GM18907 (cell line): Measurements from ENCODE around the gene CNOT6L.

Experiments
- ATAC-seq: cut with Tn5 transposase; IDR thresholded peaks from one replicate; pipeline ENCODE4 v1.9.1; 2021; ENCODE audit warnings: mild to moderate bottlenecking, moderate library complexity; ENCODE audit not compliant: unreplicated experiment

CNOT6L gene

DNA sequence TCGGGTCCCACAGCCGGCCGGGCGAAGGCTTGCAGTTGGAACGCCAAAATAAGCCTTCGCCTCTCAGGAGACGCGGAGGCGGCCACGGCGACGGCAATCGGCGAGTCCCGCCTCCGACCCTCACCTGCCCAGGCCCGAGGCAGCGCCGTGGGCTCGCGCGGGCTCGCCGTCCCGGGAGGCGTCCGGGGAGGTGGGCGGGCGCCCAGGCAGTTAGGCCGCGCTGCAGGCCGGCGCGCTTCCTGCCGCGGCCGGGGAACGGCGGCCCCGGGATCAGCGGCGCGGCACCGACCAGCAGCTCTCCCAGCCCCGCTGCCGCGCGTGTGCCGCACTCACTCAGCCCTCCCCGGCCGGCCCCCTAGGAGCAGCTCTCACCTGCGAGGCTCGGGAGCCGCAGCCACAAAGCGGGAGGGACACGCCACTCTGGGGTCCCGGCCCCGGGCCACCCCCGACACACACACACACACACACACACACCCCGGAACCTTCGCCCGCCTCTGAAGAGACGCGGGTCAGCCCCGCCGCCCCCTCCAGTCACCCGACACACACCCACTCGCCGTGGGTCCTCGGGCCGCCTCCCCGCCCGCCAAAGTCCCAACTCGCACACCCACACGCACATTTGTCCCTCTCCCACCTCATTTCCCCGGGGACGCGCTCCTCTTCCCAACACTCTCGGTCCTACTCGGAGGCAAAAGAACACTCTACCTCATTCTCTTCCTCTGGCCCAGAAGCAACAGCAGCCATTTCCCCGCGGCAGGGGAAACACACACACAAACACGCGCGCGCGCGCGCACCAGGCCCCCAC, at the start of gene CNOT6L:
Gene CNOT6L (minus strand): TSS at position 767 of the 802 bp plus-strand sequence. CDS start 60 bp downstream, at position 707.
- peak; percentile 27 for ATAC-seq

DNA sequence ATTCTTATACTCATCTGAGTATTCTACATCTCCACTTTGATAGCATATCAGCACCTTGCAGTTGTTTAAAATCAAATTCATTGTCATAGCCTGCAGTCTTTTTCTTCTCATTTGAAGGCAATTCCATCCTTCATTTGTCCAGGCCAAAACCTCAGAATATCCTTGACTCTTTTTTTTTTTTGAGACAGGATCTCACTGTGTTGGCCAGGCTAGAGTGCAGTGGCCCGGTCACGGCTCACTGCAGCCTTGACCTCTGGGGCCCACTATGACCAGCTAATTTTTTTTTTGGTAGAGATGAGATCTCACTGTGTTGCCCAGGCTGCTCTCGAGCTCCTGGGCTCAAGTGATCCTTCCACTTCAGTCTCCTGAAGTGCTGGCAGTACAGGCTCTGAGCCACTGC, 46.1 kb upstream of the CNOT6L start:
- ATAC-seq = no peak

DNA sequence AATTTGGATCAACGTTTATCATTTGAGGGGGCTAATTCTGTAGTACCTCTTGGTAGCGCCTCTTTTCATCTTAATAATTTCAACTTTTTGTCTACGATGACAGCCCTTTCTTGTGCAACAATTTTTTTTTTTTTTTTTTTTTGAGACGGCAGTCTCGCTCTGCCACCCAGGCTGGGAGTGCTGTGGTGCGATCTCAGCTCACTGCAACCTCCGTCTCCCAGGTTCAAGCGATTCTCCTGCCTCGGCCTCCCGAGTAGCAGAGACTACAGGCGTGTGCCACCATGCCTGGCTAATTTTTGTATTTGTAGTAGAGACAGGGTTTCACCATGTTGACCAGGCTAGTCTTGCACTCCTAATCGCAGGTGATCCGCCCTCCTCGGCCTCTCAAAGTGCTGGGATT, 44.2 kb upstream of the CNOT6L start:
- ATAC-seq = peak; percentile 5

DNA sequence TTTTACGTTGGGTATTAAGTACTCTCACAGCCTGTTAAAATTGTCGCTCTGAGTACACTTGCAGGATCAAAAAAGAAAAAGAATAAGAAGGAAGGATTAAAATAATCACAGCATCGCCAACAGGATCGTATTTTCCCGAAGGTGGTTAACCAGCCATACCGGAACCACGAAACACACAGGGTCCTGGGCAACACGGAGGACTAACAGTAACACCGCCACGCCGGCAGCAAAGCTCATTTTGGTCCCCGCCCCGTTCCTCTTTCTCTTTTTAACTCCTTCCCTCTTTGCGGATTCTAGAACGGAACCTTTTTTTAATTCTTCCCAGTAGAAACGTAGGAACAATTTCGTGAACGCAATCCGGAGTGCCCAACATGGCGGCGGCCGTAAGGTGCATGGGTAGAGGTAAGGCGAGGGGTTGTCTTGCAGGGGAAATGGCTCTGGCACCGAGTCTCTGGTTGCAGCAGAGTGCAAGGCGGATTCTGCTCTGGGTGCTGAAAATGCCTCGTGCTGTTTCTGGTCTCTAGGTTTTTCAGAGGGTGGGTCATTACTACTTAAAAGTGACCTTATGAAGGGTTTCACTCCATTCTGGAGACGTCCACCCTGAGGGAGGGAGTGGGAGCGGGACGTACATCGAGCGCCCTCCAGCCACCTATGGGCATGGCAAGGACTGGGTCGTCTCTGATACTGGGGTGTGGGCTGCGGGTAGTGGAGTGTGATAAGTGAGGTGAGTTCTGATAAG, 43.5 kb upstream of the CNOT6L start, which contains the start of gene MRPL1:
Gene MRPL1 (plus strand): TSS at position 353 of the 739 bp plus-strand sequence. CDS start 19 bp downstream, at position 372.
- peak; percentile 93 for ATAC-seq

DNA sequence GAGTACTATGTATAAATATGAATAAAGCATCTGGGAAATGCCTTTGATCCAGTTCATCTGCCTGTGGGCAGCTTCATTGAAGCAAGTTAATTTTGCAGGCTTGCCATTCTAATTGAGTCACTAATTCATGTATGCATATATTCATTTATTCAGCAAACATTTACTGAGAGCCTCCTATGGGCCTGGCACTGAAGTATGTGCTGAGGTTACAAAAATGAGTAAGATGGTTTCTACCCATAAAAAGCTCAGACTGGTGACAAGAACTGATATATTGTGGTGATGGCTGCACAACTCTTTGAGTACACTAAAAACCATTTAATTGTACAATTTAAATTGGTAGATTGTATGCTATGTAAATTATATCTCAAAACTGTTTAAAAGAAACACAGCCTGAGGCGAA, 42.3 kb upstream of the CNOT6L start:
- ATAC-seq = no peak

DNA sequence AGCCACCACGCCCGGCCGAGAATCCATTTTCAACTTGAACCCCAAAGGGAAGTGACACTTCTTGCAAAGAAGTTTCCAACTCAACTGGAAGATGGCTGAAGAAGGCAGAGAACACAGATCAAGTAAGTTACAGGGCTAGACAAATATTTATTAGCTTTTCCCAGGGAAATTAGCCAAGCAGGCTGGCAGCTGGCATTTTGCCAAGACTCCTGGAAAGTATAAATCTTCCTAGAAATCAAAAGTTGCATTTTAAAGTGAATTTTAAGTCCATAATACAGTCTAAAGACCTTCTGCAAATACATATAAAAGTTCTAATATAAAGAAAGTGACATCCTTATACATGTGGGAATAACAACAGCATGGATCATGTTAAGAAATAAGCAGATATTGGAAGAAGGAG, 40.1 kb upstream of the CNOT6L start:
- ATAC-seq = no peak

DNA sequence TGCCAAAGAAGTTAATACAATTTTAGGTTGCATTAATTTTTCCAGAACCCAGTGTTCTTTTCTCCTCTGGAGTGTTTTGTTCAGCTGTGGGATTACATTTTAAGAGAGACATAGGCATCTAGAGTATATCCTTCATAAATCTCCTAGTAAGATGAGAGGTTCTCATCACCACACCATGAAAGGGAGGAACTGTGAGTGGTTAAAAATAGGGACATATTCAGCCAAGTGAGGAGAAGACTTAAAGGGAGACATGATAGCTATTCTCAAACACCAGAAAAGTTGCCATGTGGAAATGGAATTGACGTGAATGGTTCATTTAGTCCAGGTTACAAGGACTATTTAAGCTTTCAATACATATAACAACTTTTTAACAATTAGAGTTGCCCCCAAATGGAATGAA, 37.0 kb upstream of the CNOT6L start:
- ATAC-seq = no peak

DNA sequence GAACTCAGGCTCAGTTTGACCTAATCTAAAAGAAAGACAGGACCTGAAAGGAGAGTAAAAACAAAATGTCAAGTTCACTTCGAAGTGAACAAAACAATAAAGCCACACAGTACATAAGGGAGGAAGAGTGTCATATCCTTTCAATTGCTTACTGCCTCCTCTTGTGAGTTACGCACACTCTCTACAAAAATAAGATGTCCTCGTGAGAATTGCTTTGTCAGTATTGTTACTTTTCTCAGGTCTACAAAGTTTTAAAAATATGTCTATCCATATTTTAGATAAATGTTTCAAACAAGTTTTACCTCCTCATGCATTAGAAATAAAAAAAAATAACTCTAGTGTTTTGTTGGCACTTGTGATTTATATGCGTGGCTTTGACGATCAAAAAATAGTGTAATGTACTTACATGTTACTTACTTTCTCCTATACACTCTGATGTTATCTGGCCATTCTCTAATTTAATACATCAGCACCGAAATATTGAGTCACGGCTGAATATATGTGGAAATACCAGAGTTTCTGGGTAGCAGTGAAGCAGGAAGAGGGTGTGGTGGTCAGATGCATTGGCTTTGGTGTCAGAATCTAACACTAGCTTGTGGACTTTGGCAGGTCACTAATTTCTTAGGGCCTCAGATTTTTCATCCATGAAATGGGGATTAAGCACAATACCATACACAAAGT, 35.4 kb upstream of the CNOT6L start:
- no peak for ATAC-seq

DNA sequence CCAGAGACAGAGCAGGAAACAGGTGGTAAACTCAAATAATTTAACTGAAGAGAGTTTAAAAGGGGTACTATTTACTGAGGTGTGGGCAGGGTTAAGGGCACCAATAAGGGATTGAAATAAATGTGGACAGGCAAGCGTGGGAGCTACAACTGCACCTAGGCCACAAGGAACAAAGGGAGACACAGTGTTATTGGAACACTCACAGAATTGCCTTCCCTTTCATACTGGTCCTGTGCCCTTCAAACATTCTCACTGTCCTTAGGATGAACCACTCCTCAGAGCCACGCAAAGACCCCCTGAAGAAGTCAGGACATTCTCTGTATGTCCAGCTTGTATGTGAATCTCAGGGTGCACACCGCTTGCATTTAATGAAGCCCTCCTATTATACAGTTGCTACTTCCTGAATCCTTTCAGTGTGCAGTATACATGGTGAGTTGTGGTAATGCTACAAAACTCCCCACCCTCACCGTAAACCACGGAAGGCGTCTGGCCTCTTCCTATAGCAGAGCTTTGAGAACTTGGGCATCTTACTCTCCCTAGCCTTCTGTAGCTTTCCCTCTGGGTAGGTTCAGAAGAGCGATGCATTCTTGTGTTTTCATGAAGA, 33.8 kb upstream of the CNOT6L start:
- peak; percentile 98 for ATAC-seq

DNA sequence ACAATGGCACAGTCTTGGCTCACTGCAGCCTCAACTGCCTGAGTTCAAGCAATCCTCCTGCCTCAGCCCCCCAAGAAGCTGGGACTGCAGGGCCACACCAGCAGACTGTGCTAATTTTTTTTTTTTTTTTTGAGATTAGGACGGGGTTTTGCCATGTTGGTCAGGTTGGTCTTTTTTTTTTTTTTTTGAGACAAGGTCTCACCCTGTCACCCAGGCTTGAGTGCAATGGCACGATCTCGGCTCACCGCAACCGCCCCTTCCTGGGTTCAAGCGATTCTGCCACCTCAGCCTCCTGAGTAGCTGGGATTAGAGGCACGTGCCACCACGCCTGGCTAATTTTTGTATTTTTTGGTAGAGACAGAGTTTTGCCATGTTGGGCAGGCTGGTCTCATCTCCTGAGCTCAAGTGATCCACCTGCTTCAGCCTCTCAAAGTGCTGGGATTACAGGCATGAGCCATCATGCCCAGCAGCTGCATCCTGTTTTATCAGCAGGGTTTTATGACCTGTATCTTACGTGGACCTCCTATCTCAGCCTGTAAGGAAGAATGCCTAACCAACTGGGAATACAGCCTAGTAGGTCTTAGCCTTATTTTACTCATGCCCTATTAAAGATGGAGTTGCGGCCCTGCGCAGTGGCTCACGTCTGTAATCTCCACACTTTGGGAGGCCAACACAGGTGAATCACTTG, 30.3 kb upstream of the CNOT6L start:
- ATAC-seq = no peak

DNA sequence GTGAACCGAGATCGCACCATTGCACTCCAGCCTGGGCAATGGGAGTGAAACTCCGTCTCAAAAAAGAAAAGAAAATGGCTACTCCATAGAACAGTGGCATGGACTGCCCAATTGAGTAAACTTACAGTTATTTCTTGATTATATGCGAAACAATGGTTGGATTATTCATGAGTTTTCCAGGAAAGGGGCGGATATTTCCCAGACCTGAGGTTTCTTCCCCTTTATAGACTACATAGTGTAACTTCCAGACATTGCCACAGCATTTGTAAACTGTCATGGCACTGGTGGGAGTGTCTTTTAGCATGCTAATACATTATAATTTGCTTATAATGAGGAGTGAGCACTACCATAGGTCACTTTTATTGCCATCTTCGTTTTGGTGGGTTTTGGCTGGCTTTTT, 29.3 kb upstream of the CNOT6L start:
- no peak for ATAC-seq

DNA sequence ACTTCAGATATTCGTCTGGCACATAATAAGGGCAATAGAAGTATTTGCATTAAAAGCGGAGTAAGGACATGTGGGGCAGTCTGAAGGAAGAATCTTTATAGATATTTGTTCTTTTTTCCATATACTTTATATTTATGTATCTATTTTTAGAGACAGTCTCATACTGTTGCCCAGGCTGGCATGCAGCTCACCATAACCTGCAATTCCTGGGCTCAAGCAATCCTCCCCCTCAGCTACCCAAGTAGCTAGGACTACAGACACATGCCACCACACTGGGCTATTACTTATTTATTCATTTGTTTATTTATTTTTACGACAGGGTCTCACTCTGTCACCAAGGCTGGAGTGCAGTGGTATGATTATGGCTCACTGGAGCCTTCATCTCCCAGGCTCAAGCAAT, 26.8 kb upstream of the CNOT6L start:
- ATAC-seq = no peak

DNA sequence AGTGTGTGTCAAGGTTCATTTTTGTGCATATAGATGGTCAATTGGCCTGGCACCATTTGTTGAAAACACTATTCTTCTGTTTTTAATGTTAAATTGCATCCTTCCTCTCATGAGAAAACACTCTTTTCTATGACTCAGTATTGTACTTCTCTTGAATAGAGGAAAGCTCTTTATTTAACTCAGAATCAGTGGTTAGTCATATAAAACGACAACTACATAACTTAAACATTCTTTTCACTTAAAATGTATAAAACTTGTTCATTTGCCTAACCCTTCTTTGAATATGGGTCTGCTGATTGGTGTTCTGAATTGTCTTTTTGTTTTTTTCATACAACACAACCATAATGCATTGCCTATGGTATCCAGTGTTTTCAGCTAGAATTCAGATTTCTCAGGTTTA, 26.2 kb upstream of the CNOT6L start:
- no peak for ATAC-seq

DNA sequence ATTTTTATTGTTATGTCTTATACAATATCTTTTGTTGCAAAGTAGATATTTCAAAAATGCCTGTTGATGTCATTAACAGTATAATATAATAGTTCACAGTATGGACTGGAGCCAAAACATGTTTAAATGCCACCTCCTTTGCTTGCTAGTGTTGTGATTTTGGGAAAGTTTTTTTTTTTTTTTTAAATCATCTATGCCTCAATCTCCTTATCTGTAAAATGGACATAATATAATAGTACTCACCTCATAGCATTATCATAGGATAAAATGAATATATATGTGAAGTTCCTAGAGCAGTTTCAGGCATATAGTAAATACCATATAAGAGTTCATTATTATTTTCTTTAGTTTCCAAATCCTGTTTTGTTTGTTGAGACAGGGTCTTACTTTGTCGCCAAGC, 25.2 kb upstream of the CNOT6L start:
- no peak for ATAC-seq

DNA sequence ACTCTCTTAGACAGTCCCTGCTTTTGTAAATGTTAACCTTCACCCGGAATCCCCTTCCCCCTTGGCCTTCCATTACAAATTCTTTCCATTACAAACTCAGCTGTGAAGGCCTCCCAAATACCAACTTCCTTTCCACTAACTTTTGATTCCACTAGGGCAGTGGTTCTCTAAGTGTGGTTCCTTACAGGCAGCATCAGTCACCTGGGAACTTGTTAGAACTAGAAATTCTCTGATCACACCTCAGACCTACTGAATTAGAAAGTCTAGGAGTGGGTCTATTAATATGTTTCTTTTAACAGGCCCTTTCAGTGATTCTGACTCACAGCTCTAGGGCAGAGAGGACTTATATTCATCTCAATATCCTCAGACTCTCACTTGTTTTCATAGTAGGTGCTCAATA, 24.5 kb upstream of the CNOT6L start:
- no peak for ATAC-seq

DNA sequence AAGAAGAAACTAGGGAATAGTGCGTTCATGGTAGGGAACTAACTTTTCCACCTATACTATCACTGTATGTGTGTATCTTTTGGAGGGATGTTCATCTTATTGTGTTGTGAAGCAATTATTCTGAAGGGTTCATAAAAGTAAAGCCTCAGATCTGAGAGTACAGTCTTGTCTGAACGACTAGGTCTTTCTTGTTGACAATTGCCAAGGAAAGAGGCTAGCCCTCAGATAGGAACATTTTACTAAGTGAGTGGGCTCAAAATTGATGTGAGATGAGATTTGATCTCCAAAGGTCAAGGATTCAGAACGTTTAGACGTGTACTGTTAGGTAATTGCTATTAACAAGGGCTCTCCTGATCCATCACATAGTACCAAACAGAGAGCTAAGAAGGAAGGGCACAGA, 15.2 kb upstream of the CNOT6L start:
- ATAC-seq = no peak

DNA sequence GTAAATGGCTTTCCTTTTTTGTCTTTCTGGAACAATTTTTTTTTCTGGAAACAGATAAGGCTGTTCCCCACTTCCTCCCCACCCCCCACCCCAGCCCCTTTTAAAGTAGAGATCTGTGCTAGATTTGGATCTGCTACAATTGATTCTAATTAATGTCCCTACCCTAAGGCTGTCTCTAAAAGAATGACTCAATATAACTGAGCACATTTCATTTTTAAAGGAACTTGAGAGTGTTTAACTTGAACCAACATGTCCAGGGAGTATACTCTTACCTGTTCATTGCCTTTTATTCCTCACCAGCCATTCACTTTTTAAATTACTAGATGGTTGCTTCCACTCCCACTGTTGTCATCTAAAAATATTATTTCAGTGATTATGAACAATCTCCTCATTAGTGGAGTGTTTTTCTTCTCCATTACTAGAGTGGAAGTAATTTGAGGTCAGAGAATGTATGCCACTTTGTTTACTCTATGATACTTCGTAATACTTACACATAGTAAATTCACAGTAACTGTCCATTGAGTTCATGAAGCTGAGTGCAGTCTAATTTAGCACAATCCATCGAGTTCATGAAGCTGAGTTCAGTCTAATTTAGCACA, 14.1 kb upstream of the CNOT6L start:
- ATAC-seq = no peak

DNA sequence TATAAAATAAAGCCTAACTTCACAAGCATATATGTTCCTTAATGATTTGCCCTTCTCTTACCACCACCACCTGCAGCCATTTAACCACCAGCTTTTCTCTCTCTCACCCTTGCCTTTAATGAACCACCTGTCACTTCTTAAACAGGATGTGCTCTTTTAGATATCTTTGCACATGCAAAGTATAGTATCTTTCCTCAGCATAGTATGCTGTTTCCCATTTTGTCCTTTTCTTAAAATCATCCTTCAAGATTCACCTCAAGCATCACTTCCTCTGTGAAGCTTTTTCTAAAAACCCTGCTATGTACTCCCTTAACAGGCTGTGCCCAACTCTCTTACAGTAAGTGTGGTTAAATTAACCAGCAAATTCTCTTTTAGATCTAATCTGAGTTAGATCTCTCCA, 8.2 kb upstream of the CNOT6L start:
- peak; percentile 81 for ATAC-seq

DNA sequence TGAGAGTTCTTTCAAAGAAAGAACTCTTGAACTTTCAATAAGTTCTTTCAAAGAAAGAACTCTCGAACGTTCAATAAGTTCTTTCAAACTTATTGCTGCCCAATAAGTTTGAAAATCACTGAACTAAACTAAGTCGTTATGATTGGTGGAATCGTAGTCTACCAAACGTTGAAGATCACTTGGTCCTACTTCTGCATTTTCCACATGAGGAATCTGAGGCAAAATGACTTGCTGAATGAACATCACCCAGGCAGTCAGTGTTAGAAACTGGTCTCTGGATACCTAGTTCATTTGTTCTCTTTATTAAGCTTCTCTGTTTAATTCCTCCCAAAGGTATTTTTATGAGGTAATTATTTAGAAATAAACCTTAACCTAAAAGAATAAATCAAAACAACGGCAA, 7.1 kb upstream of the CNOT6L start:
- ATAC-seq = no peak

DNA sequence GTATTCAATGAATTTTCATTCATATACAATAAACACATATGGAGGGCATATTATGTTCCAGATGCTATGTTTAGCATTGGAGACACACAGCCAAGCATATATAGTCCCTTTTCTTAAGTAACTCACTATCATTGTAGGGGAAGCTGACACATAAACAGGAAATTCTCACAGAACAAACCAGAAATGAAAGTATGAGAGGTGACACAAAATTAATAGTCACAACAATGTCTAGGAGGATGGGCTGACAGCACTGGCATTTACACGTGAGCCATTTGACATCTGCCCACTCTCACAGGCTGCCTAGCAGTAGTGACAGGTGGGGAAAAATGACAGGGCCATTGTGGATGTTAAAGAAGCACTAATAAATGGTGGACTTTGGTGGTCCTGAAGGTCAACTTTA, 2.6 kb upstream of the CNOT6L start:
- no peak for ATAC-seq
